Body of pancreas (tissue), 4 donors: ENCODE data around the gene PHF21A.

Source experiments
- CTCF ChIP-seq, 7 experiments: fragments of 450-650 bp in 4 of 7; fragments of 200-600 bp in 3 of 7; sonication (generic) in 3 of 7; IDR thresholded peaks; one replicate each; pipeline ENCODE4 v1.5.1; 2016 to 2019; ENCODE audit warnings: antibody characterized with exemption in 7 of 7
- POLR2A ChIP-seq, 3 donors: fragments of 450-650 bp; IDR thresholded peaks; one replicate each; pipeline ENCODE4 v1.6.1; 2016; ENCODE audit warnings: antibody characterized with exemption in 3 of 3, mild to moderate bottlenecking in 2 of 3

GRCh38 chr11:45949992-45950407 lies 171.3 kb downstream of the PHF21A start:
- TF ChIP-seq CTCF (IDR thresholded peaks at IDR 0.05): no peak
- TF ChIP-seq POLR2A (IDR thresholded peaks at IDR 0.05): no peak
